GM12878 (cell line): Measurements from ENCODE around the gene FHL2. TPM values are rescaled to one million over a fixed set of nuclear protein-coding genes. Genes with fewer than 3 reads are reported as not detected.

Experiments used
- ATAC-seq: fragments of 200-7000 bp; cut with Tn5 transposase; 3 replicates; pipeline ENCODE4 v1.9.1; 2020; ENCODE audit warnings: mild to moderate bottlenecking, moderate library complexity
- BruUV-seq: library from RNA; stranded (reverse); fragments of 400-500 nt; replicated peaks from 2 replicates; lab custom pipeline; 2021; lab: Mats Ljungman, UMichigan
- CTCF ChIA-PET: fragments of 300-600 bp; sonication (Branson Sonifier 250); formaldehyde crosslinking; extraction: SDS; loops from one replicate; lab custom pipeline; 2021; ENCODE audit warnings: inconsistent platforms; lab: Yijun Ruan, JAX
- POLR2A ChIA-PET: fragments of 350-600 bp; formaldehyde crosslinking; extraction: SDS; loops from one replicate; lab custom pipeline; 2021; ENCODE audit warnings: inconsistent platforms; lab: Charles Lee
- RAD21 ChIA-PET: fragments of 300-600 bp; sonication (Branson Sonifier 250); formaldehyde crosslinking; loops from one replicate; lab custom pipeline; 2023; ENCODE audit warnings: antibody characterized with exemption; ENCODE audit not compliant: unreplicated experiment; lab: Charles Lee
- SMC1A ChIA-PET: fragments of 300-600 bp; sonication (Branson Sonifier 250); formaldehyde crosslinking; loops from one replicate; lab custom pipeline; 2023; ENCODE audit not compliant: unreplicated experiment, uncharacterized antibody; lab: Charles Lee
- DNase-seq: peaks from one replicate; pipeline ENCODE4 v3.0.0-alpha.2; 2011; ENCODE audit warnings: low read depth, low spot score
- FAIRE-seq: peaks from 3 replicates; lab custom pipeline; 2011; peaks lifted over from hg19 to GRCh38; lab: Jason Lieb, UNC
- H2AFZ ChIP-seq: 2 replicates; pipeline ENCODE4 v1.6.0; 2011; ENCODE audit warnings: low read depth, low read length, control low read depth; ENCODE audit not compliant: control insufficient read depth
- H3K27ac ChIP-seq: 2 replicates; pipeline ENCODE4 v1.5.1; 2011; ENCODE audit warnings: control low read depth; ENCODE audit not compliant: control insufficient read depth, insufficient read depth
- H3K27me3 ChIP-seq, 2 experiments: replicated peaks in 1 of 2; 2 replicates each; pipeline versions ENCODE4 v1.6.0 to v1.6.1; 2011; ENCODE audit warnings: low read length in 1 of 2; ENCODE audit not compliant: control insufficient read depth in 2 of 2, insufficient read depth in 2 of 2
- H3K36me3 ChIP-seq, 2 experiments: 2 replicates each; pipeline ENCODE4 v1.5.1; 2011; ENCODE audit warnings: low read length in 1 of 2; ENCODE audit not compliant: control insufficient read depth in 2 of 2, insufficient read depth in 2 of 2
- H3K4me1 ChIP-seq: 2 replicates; pipeline ENCODE4 v1.6.1; 2011; ENCODE audit warnings: mild to moderate bottlenecking, low read length, moderate library complexity, mixed read lengths; ENCODE audit not compliant: control insufficient read depth, insufficient read depth
- H3K4me2 ChIP-seq: 2 replicates; pipeline ENCODE4 v1.6.0; 2011; ENCODE audit warnings: control low read depth; ENCODE audit not compliant: control insufficient read depth, insufficient read depth
- H3K4me3 ChIP-seq: fragments of 200-600 bp; sonication (generic); 2 replicates; pipeline ENCODE4 v1.5.1; 2016
- H3K79me2 ChIP-seq: 2 replicates; pipeline ENCODE4 v1.6.0; 2011; ENCODE audit warnings: low read length; ENCODE audit not compliant: control insufficient read depth, insufficient read depth
- H3K9ac ChIP-seq: 2 replicates; pipeline ENCODE4 v1.8.0; 2011; ENCODE audit warnings: low read length, control low read depth, mixed read lengths; ENCODE audit not compliant: control insufficient read depth, insufficient read depth
- H3K9me3 ChIP-seq: replicated peaks from 3 replicates; pipeline ENCODE4 v1.5.1; 2011; ENCODE audit warnings: mild to moderate bottlenecking, low read length; ENCODE audit not compliant: control insufficient read depth, insufficient read depth
- H4K20me1 ChIP-seq: 2 replicates; pipeline ENCODE4 v1.6.0; 2011; ENCODE audit not compliant: control insufficient read depth, insufficient read depth
- CBFB ChIP-seq: IDR thresholded peaks from 2 replicates; pipeline ENCODE4 v1.6.1; 2016; ENCODE audit warnings: antibody characterized with exemption, low read depth
- CBX3 ChIP-seq: fragments of 200-600 bp; sonication (generic); IDR thresholded peaks from 2 replicates; pipeline ENCODE4 v1.6.1; 2016; ENCODE audit warnings: low read depth, borderline replicate concordance
- CHD1 ChIP-seq: IDR thresholded peaks from 2 replicates; pipeline ENCODE4 v1.6.1; 2012; ENCODE audit warnings: low read depth, low read length, improper control_type of control experiment
- FOXM1 ChIP-seq: IDR thresholded peaks from 2 replicates; pipeline ENCODE4 v1.6.1; 2012; ENCODE audit warnings: low read depth, mild to moderate bottlenecking, inconsistent platforms, low read length, moderate library complexity
- JUNB ChIP-seq: IDR thresholded peaks from 2 replicates; pipeline ENCODE4 v1.6.1; 2016; ENCODE audit warnings: antibody characterized with exemption, mild to moderate bottlenecking
- LARP7 ChIP-seq: fragments of 450-650 bp; IDR thresholded peaks from 2 replicates; pipeline ENCODE4 v1.6.1; 2017; ENCODE audit warnings: mild to moderate bottlenecking
- MTA3 ChIP-seq: IDR thresholded peaks from 2 replicates; pipeline ENCODE4 v1.6.1; 2012; ENCODE audit warnings: low read length, inconsistent platforms, borderline replicate concordance
- POLR2AphosphoS5 ChIP-seq: IDR thresholded peaks from 2 replicates; pipeline ENCODE4 v1.6.1; 2011; ENCODE audit warnings: mild to moderate bottlenecking, low read length, inconsistent platforms
- RB1 ChIP-seq: fragments of 450-650 bp; formaldehyde crosslinking; IDR thresholded peaks from 2 replicates; pipeline ENCODE4 v1.6.1; 2017; ENCODE audit warnings: mild to moderate bottlenecking, borderline replicate concordance
- SIN3A ChIP-seq: IDR thresholded peaks from 2 replicates; pipeline ENCODE4 v1.6.1; 2012; ENCODE audit warnings: low read depth, low read length, improper control_type of control experiment
- SMARCA5 ChIP-seq: fragments of 450-650 bp; IDR thresholded peaks from 2 replicates; pipeline ENCODE4 v1.6.1; 2017; ENCODE audit warnings: mild to moderate bottlenecking
- STAT3 ChIP-seq: IDR thresholded peaks from 2 replicates; pipeline ENCODE4 v1.6.1; 2011; ENCODE audit warnings: low read depth, low read length, improper control_type of control experiment
- TCF3 ChIP-seq: IDR thresholded peaks from 2 replicates; pipeline ENCODE4 v1.6.1; 2012; ENCODE audit warnings: low read depth, mild to moderate bottlenecking, low read length, borderline replicate concordance; ENCODE audit not compliant: insufficient read depth
- ZZZ3 ChIP-seq: IDR thresholded peaks from 2 replicates; pipeline ENCODE4 v1.6.1; 2011; ENCODE audit warnings: low read depth; ENCODE audit not compliant: control insufficient read depth, insufficient read length
- WGBS: methylation state at CpG from one replicate; pipeline ENCODE4 v1.1.6; 2016; ENCODE audit warnings: low lambda C conversion rate; ENCODE audit not compliant: insufficient replicate concordance, insufficient coverage; ENCODE audit errors: missing lambda C conversion rate; 5-methylcytosine and 5-hydroxymethylcytosine counted together
- in situ Hi-C: fragments of 300-500 bp; cut with MboI; formaldehyde crosslinking; loops from 9 replicates; pipeline ENCODE4 v1.14.3; 2018; ENCODE audit warnings: mixed read lengths
- intact Hi-C: fragments of 100-400 bp; cut with micrococcal nuclease; formaldehyde crosslinking; loops from one replicate; pipeline ENCODE4 v1.14.2; 2022; ENCODE audit not compliant: unreplicated experiment
- polyA plus RNA-seq, 11 experiments: library from polyadenylated mRNA; depleted of rRNA in 4 of 11; unstranded in 6 of 11; stranded (reverse) in 5 of 11; fragments of >200 nt; fragmentation: Nextera tagmentation in 4 of 11; fragmentation: Illumina TruSeq in 1 of 11; extraction: Ambion mirVana in 4 of 11; extraction: Trizol in 1 of 11; gene quantifications; 1 replicate in 1 of 11; 2 replicates in 10 of 11; pipeline versions ENCODE4 v1.2.1 to v1.2.3, GENCODE V29; 2011 to 2016; ENCODE audit warnings: inconsistent platforms in 2 of 11, missing spikeins in 2 of 11, low read depth in 1 of 11
- total RNA-seq, 4 experiments: library from RNA; depleted of rRNA in 3 of 4; stranded (reverse); fragments of >200 nt in 3 of 4; fragmentation: Illumina TruSeq in 1 of 4; extraction: Trizol in 1 of 4; gene quantifications; 2 replicates each; pipeline versions ENCODE4 v1.2.1 to v1.2.3, GENCODE V29; 2013 to 2021
- TF ChIP-seq, protein P1 (sequence below): fragments of 450-650 bp; IDR thresholded peaks from 2 replicates; pipeline ENCODE4 v1.6.1; 2018; ENCODE audit warnings: borderline replicate concordance, mild to moderate bottlenecking; ENCODE audit not compliant: partially characterized antibody

FHL2 gene
- total and polyA plus RNA-seq, 10 of the 15 experiments (the other 5 are each of a cell fraction or from before 2014, with no cell fraction given): 2.2 to 9.9 (median 4.5) TPM

DNA sequence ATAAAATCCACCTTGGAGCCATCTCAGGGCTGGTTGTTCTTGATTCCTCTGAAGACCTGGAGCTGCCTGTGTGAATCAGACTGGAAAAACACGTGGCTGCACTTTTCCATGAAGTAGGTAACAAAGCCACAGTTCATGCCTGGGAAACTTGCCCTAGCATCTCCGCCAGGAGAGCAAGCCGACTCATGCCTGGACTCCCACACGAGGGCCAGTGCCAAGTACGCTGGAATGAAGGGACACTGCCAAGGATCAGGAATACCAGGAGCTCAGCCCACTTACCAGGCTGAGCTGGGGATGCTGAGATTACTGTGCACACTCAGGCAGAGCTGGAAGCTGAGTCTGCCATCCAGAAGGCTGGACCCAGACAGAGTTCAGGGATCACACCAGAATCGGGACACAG is 10.9 kb upstream of the FHL2 start:
- H3K4me3 ChIP-seq: no peak overlapping the region
- H3K27me3 ChIP-seq: no peaks in the 10 kb centered on the region; a peak in 1 of 4 replicates
- intact Hi-C loops: no loop called here
- no TSS peak for BruUV-seq
- H3K9ac ChIP-seq: no peak overlapping the region
- no peaks in the 10 kb centered on the region for H4K20me1 ChIP-seq
- no peaks in the 10 kb centered on the region for H3K36me3 ChIP-seq
- H3K4me2 ChIP-seq: no peak overlapping the region
- H2AFZ ChIP-seq: no peak overlapping the region
- TF ChIP-seq TCF3: no peak
- TF ChIP-seq SMARCA5: no peak
- DNase-seq (no peak), ATAC-seq (no peak), FAIRE-seq (no peak)
- 40% methylated on average over 6 of the region's 6 CpGs for WGBS
- ChIA-PET RAD21 (no interaction called here), SMC1A (interaction anchor here (0.6 to 1.0 kb wide), 4 partner anchors 12 to 53 kb away, joined by 3 read pairs; no protein-coding TSS in a partner anchor), POLR2A (no interaction called here), CTCF (interaction anchor here (1.6 kb wide), 1 partner anchor 18 kb away, joined by 3 read pairs; no protein-coding TSS in a partner anchor)
- H3K9me3 ChIP-seq: no peaks in the 10 kb centered on the region
- H3K4me1 ChIP-seq: no peaks in the 10 kb centered on the region
- no peak overlapping the region for H3K27ac ChIP-seq
- no peaks in the 10 kb centered on the region for H3K79me2 ChIP-seq
- in situ Hi-C loops: no loop called here

DNA sequence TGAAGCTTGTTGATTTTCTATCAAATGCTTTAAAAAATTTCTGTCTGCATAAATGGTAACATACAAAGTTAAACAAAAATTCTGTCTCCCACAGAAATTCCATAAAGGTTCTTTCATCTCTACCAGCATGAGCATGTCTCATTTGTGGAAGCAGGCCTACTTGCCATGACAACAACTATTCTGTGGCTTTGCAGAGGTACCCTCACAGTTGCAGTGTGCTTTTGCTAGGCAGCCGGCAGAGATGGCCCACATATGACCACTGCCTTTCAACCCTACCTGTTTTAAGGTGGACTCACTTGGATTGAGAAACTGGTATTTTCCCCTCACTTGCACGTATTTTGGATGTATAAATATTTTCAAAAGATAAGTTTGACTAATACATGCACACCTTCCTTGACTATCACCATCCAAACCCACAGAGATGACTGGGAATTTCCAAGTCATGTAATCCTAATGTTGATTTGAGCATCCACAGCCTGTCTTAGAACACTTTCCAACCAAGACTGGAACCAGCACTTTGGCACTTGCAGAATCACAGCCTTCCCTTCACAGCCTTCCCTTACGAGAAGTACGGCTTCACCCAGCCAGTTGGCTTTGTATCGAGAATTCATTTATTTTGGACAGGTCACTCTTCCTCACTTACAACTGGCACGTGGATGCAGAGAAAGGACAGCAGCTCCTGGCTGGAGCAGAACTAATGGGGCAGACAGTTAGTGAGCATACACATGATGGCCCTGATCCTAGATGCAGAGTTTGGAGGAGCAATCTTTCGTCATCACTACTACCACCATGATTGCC is 9.3 kb upstream of the FHL2 start:
- intact Hi-C loops (no loop called here), in situ Hi-C loops (no loop called here)
- no peak overlapping the region for H3K4me2 ChIP-seq
- no TSS peak for BruUV-seq
- no peak overlapping the region for H3K27ac ChIP-seq
- WGBS: 40% methylated on average over 7 of the region's 7 CpGs
- H3K9ac ChIP-seq: no peak overlapping the region
- H3K27me3 ChIP-seq: peaks cover 0 to 2% of the 10 kb centered on the region in 2 experiments; a peak in 1 of 4 replicates
- RAD21 ChIA-PET: no interaction called here
- no peaks in the 10 kb centered on the region for H3K9me3 ChIP-seq
- POLR2A ChIA-PET: no interaction called here
- no peak for FAIRE-seq
- H3K36me3 ChIP-seq: no peaks in the 10 kb centered on the region
- no peaks in the 10 kb centered on the region for H4K20me1 ChIP-seq
- no peaks in the 10 kb centered on the region for H3K79me2 ChIP-seq
- DNase-seq: no peak
- SMC1A ChIA-PET: no interaction called here
- no peak for ATAC-seq
- no peak overlapping the region for H3K4me3 ChIP-seq
- CTCF ChIA-PET: interaction anchor here (0.7 to 1.6 kb wide), 2 partner anchors 20 to 785 kb away, joined by 3 read pairs; no protein-coding TSS in a partner anchor
- no peak overlapping the region for H2AFZ ChIP-seq
- no peaks in the 10 kb centered on the region for H3K4me1 ChIP-seq
- TF ChIP-seq CBFB (no peak), MTA3 (no peak), SIN3A (no peak), CHD1 (no peak), ZZZ3 (no peak), STAT3 (no peak), RB1 (no peak), JUNB (no peak), FOXM1 (no peak), CBX3 (no peak), POLR2AphosphoS5 (no peak), LARP7 (no peak)
- TF ChIP-seq, protein P1, sequence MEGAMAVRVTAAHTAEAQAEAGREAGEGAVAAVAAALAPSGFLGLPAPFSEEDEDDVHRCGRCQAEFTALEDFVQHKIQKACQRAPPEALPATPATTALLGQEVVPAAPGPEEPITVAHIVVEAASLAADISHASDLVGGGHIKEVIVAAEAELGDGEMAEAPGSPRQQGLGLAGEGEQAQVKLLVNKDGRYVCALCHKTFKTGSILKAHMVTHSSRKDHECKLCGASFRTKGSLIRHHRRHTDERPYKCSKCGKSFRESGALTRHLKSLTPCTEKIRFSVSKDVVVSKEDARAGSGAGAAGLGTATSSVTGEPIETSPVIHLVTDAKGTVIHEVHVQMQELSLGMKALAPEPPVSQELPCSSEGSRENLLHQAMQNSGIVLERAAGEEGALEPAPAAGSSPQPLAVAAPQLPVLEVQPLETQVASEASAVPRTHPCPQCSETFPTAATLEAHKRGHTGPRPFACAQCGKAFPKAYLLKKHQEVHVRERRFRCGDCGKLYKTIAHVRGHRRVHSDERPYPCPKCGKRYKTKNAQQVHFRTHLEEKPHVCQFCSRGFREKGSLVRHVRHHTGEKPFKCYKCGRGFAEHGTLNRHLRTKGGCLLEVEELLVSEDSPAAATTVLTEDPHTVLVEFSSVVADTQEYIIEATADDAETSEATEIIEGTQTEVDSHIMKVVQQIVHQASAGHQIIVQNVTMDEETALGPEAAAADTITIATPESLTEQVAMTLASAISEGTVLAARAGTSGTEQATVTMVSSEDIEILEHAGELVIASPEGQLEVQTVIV: no peak
